Activated CD8-positive, alpha-beta memory T cell treated with anti-CD3 and anti-CD28 coated beads, Interleukin-2, amount 10 ng/mL, durations not matched to agents 7 days and 5 days (primary cell): ENCODE results near the gene TAC4. TPM values are rescaled to one million over a fixed set of nuclear protein-coding genes. Genes with fewer than 3 reads are reported as not detected.

Experiments used
- ATAC-seq: fragments of 150-1000 bp; cut with Tn5 transposase; one replicate; pipeline ENCODE4 v1.10.0; 2021; ENCODE audit warnings: moderate library complexity
- CTCF ChIA-PET: fragments of 350-600 bp; sonication (Branson Sonifier 250); formaldehyde crosslinking; loops from one replicate; lab custom pipeline; 2021; ENCODE audit warnings: antibody characterized with exemption; lab: Charles Lee
- DNase-seq: peaks from one replicate; pipeline ENCODE4 v3.0.0-alpha.2; 2020
- H3K27ac Mint-ChIP-seq: one replicate; pipeline ENCODE4 v1.8.0; 2021; ENCODE audit warnings: mild to moderate bottlenecking, mixed read lengths
- H3K27me3 Mint-ChIP-seq: one replicate; pipeline ENCODE4 v1.8.0; 2021; ENCODE audit warnings: mixed read lengths
- H3K36me3 Mint-ChIP-seq: one replicate; pipeline ENCODE4 v1.8.0; 2021; ENCODE audit warnings: mild to moderate bottlenecking, mixed read lengths
- H3K4me1 Mint-ChIP-seq: one replicate; pipeline ENCODE4 v1.8.0; 2021; ENCODE audit warnings: mixed read lengths
- H3K4me3 Mint-ChIP-seq: one replicate; pipeline ENCODE4 v1.8.0; 2021; ENCODE audit warnings: mild to moderate bottlenecking, moderate library complexity, mixed read lengths
- H3K9me3 Mint-ChIP-seq: one replicate; pipeline ENCODE4 v1.8.0; 2022; ENCODE audit warnings: low read depth, mixed read lengths
- total RNA-seq, 2 experiments: library from RNA; stranded (reverse); gene quantifications; one replicate each; pipeline ENCODE4 v1.2.3, GENCODE V29; 2021

The TAC4 gene, protein sequence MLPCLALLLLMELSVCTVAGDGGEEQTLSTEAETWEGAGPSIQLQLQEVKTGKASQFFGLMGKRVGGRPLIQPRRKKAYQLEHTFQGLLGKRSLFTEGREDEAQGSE
- total RNA-seq, result not detected

DNA sequence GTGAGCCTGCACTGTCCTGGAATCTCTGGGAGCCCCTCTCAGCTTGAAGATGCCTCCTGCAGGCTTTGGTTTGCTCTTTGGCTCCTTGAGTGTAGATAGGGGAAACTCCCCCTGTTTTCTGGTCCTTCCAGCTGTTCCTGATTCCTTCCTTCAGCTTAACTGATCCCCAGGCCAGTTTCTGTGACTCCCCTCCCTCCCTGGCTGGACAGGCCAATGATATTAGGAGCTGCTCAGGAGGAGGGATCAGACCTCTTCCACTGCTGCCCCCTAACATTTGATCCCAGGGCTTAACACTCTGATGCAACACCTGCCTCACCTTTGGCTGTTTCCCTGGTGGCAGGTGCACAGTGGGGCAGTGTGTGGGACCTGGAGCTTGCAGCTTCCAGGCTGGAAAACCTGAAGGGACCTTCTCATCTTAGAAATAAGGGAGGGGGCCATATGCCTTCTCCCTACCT lies at the start of gene TAC4:
Gene TAC4, minus strand, starts transcription at position 51 of the 455 bp plus-strand sequence. CDS start 52 bp downstream, outside the sequence.
- DNase-seq (no peak), ATAC-seq (no peak)
- H3K4me1 Mint-ChIP-seq, result peaks cover 22% of the 10 kb centered on the region
- H3K4me3 Mint-ChIP-seq, result no peak within 1 kb of the TSS
- no peak within 1 kb of the TSS for H3K27ac Mint-ChIP-seq
- peaks cover 11% of the 10 kb centered on the region for H3K27me3 Mint-ChIP-seq
- no peaks in the 10 kb centered on the region for H3K36me3 Mint-ChIP-seq
- CTCF ChIA-PET, result interaction anchor here (0.8 to 1.8 kb wide), 5 partner anchors 140 to 291 kb away, joined by 3 to 6 read pairs (median 3); partner anchors contain the start of gene SLC35B1
- no peaks in the 10 kb centered on the region for H3K9me3 Mint-ChIP-seq

DNA sequence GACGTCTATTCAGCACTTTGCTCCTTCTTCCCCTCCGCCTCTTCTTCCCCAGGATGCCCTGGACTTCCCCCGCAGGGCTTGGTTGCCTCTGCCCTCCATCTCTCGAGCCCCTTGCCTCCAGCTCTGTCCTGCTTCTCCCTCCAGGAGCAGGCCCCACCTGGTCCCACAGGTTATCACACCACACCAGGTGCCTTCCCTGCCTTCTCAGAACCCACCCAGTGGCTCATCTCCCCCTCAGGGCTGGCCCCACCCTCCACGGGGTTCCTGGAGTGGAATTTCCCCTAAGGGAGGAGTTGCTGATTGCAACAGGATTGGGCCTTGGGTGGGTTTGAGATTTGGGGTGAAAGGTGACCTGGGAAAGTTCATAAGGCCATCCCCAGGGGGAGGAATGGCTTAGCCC lies 49.0 kb upstream of the TAC4 start:
- Mint-ChIP-seq H3K9me3 (no peaks in the 10 kb centered on the region), H3K27me3 (peaks cover 70% of the 10 kb centered on the region), H3K4me3 (no peak overlapping the region), H3K27ac (no peak overlapping the region), H3K36me3 (no peaks in the 10 kb centered on the region), H3K4me1 (no peaks in the 10 kb centered on the region)
- ATAC-seq (no peak), DNase-seq (no peak)
- CTCF ChIA-PET, result interaction anchor here (0.6 to 3.3 kb wide), 2 partner anchors 101 to 257 kb away, joined by 3 to 33 read pairs; no protein-coding TSS in a partner anchor

DNA sequence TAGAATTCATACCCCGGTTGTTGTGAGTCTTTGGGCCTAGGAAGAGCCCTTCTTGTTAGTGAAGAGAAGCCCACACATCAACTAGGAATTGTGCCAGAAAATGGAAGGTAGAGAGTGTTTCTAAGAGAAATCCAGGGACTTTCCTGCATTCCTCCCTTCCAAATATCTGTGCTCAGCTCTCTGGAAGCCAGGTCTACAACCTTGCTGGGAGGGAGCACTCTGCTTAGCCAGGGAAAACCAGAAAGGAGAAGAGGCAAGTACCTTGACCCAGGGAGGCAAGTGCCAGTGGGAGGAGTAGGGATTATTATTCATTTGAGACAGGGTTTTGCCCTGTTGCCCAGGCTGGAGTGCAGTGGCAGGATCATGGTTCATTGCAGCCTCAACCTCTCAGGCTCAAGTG lies 48.4 kb upstream of the TAC4 start:
- CTCF ChIA-PET, result interaction anchor here (3.3 kb wide), 1 partner anchor 101 kb away, joined by 33 read pairs; no protein-coding TSS in a partner anchor
- Mint-ChIP-seq H3K4me1 (no peaks in the 10 kb centered on the region), H3K9me3 (no peaks in the 10 kb centered on the region), H3K27ac (no peak overlapping the region), H3K36me3 (no peaks in the 10 kb centered on the region), H3K27me3 (peaks cover 71% of the 10 kb centered on the region), H3K4me3 (no peak overlapping the region)
- DNase-seq, result no peak
- no peak for ATAC-seq

DNA sequence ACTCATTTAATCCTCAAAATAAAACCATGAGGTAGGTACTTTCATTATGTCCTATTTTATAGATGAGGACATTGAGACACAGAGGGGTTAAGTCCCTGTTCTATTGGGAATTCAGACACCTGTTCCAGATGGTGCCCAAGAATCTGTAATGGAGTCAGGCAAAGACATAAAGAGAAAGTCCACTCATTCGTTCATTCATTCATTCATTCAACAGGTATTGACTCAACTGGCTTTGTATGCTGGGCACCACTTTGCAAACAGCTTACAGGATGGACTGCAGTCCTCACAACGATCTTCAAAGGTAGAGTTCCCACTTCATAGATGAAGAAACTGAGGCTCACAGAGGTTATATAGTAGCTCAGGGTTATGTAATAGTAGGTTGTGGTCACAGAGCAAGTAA lies 47.9 kb upstream of the TAC4 start:
- Mint-ChIP-seq H3K36me3 (no peaks in the 10 kb centered on the region), H3K27me3 (peaks cover 71% of the 10 kb centered on the region), H3K27ac (no peak overlapping the region), H3K4me3 (no peak overlapping the region), H3K9me3 (no peaks in the 10 kb centered on the region), H3K4me1 (no peaks in the 10 kb centered on the region)
- ATAC-seq, result no peak
- CTCF ChIA-PET, result interaction anchor here (1.2 to 2.5 kb wide), 2 partner anchors 101 to 339 kb away, joined by 3 to 10 read pairs; no protein-coding TSS in a partner anchor
- no peak for DNase-seq

DNA sequence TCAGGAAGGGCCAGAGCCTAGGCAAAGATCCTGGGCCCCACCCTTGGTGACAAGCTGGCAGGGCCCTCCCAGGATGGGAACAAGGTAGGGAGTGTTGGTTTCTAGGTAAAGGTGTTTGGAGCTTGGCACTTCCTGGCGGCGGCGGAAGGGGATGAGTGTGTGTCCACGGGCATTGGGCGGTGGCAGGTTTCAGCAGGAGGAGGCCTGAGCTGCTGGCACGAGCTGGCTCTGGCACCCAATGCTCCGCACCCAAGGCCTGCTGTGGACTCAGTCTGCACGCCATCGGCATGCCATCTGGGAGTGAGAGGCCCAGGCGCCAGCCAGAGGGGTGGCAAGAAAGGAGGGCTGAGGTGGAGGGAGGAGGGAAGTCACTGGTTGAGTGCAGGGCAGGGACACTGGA lies 46.9 kb upstream of the TAC4 start:
- ATAC-seq, result no peak
- no peaks in the 10 kb centered on the region for H3K9me3 Mint-ChIP-seq
- no peak overlapping the region for H3K4me3 Mint-ChIP-seq
- no peak overlapping the region for H3K27ac Mint-ChIP-seq
- CTCF ChIA-PET, result interaction anchor here (0.7 to 2.5 kb wide), 3 partner anchors 94 to 338 kb away, joined by 3 to 10 read pairs (median 3); no protein-coding TSS in a partner anchor
- no peaks in the 10 kb centered on the region for H3K4me1 Mint-ChIP-seq
- H3K36me3 Mint-ChIP-seq, result no peaks in the 10 kb centered on the region
- DNase-seq, result no peak
- peaks cover 67% of the 10 kb centered on the region for H3K27me3 Mint-ChIP-seq

DNA sequence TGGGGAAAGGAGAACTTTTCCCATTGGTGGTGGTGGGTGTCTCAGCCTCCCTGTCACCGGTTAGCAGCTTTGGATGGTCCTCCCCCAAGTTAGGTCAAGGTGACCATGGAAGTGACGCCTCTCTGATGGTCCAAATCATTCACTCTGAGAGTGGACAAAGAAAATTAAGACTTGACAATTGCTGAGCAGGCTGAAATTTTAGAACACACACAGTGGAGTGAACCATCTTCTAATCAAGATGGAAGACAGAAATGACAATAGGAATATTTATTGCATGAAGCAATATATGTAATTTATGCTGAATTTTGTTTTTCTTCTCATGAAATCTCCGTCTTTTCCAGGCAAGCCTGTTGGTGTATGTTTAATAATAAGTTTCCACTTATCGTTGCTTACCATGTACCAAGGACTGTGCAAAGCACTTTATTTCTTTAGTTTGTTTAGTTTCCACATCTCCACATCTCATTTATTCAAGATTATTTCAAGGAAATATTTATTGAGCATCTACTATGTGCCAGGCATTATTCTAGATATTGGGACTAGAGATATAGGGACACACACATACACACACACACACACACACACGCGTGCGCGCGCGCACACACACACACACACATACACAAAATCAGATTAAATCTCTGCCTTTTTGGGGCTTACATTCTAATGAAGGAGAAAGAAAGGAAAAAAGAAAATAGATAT lies 44.0 kb upstream of the TAC4 start:
- ATAC-seq (no peak), DNase-seq (no peak)
- Mint-ChIP-seq H3K27ac (no peak overlapping the region), H3K36me3 (no peaks in the 10 kb centered on the region), H3K4me3 (no peak overlapping the region), H3K27me3 (peaks cover 65% of the 10 kb centered on the region), H3K4me1 (no peaks in the 10 kb centered on the region), H3K9me3 (no peaks in the 10 kb centered on the region)
- CTCF ChIA-PET, result interaction anchor here (0.9 to 1.1 kb wide), 2 partner anchors 12 to 106 kb away, joined by 3 to 4 read pairs; no protein-coding TSS in a partner anchor

DNA sequence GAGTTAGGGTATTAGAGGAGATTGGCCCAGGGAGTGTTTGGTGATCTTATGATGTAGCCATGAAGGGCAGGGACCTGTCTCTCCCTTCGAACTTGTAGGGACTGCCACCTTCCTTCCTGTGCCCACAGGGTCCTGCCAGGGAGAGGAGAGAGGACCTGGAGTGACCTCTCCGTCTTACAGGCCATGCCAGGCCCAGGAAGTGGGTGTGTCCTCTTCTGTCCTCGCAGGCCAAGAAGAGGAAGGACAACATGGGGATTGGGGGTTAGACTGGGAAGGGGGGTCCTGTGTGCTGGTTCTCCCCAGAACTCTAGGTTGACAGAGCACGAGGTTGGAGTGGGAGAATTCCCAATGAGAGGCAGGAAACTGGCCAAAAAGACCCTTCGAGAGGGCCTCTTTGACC lies 43.4 kb upstream of the TAC4 start:
- Mint-ChIP-seq H3K4me3 (no peak overlapping the region), H3K27me3 (peaks cover 69% of the 10 kb centered on the region), H3K9me3 (no peaks in the 10 kb centered on the region), H3K4me1 (no peaks in the 10 kb centered on the region), H3K27ac (no peak overlapping the region), H3K36me3 (no peaks in the 10 kb centered on the region)
- CTCF ChIA-PET, result interaction anchor here (0.9 to 1.1 kb wide), 2 partner anchors 11 to 107 kb away, joined by 3 to 4 read pairs; no protein-coding TSS in a partner anchor
- no peak for ATAC-seq
- no peak for DNase-seq

DNA sequence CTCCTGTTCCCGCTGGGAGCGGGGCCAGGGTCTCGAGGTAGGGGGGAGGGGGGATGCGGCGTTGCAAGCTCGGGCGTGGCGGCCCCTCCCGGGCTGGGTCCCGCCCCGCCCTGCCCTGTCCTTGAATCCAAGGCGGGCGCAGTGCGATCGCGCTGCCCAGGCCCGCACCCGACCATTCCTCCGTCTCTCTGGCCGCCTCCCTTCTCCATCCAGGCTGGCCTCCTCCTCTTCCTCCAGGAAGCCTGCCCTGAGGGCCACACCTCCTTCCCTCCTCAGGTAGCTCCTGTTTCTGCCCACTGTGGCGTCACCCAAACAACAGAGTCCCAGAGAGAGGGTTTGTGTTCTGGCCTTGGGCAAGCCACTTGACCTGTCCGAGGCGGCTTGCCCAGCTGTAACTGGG lies 43.0 kb upstream of the TAC4 start:
- H3K27ac Mint-ChIP-seq, result no peak overlapping the region
- no peak for ATAC-seq
- H3K9me3 Mint-ChIP-seq, result no peaks in the 10 kb centered on the region
- CTCF ChIA-PET, result interaction anchor here (0.9 to 1.1 kb wide), 2 partner anchors 11 to 107 kb away, joined by 3 to 4 read pairs; no protein-coding TSS in a partner anchor
- H3K36me3 Mint-ChIP-seq, result no peaks in the 10 kb centered on the region
- no peak for DNase-seq
- no peak overlapping the region for H3K4me3 Mint-ChIP-seq
- H3K27me3 Mint-ChIP-seq, result peaks cover 65% of the 10 kb centered on the region
- no peaks in the 10 kb centered on the region for H3K4me1 Mint-ChIP-seq

DNA sequence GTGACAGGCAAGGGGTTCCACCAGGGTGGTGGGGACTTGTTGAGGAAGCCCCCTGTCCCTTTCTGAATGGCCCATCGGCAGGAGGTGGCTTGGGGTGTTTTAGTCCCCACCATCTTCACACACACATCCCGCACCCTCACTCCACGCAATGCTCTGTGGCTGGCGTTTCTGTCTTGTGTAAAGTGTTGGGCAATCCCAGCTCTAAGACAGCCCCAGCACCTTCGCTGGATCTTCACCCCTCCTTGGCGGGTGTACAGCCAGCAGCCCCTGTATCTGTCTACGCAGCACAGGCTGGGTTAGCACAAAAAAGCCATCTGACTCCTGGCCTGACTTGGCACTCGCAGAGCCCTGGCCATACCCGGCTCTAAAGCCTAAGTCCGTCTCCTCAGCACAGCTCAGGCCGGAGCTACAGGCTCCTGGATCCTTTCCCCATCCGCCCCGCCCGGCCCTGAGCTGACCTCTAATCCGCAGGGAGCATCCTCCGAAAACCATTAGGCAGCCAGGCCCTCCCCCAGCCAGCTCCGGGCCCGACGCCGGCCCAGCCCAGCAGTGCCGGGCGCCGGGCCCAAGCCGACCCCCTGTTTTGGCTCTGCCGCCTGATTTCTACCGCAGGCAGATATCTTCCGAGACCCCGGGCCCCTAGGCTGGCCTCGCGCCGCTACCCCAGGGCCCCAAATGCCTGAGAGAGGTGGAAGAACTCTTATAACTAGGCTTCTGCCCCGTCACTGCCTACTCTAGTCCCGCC lies 42.4 kb upstream of the TAC4 start:
- Mint-ChIP-seq H3K4me1 (no peaks in the 10 kb centered on the region), H3K27ac (no peak overlapping the region), H3K27me3 (peaks cover 65% of the 10 kb centered on the region), H3K36me3 (no peaks in the 10 kb centered on the region), H3K4me3 (no peak overlapping the region), H3K9me3 (no peaks in the 10 kb centered on the region)
- ATAC-seq, result no peak
- no peak for DNase-seq
- CTCF ChIA-PET, result interaction anchor here (1.0 to 1.1 kb wide), 2 partner anchors 108 kb away, joined by 3 to 4 read pairs; no protein-coding TSS in a partner anchor

DNA sequence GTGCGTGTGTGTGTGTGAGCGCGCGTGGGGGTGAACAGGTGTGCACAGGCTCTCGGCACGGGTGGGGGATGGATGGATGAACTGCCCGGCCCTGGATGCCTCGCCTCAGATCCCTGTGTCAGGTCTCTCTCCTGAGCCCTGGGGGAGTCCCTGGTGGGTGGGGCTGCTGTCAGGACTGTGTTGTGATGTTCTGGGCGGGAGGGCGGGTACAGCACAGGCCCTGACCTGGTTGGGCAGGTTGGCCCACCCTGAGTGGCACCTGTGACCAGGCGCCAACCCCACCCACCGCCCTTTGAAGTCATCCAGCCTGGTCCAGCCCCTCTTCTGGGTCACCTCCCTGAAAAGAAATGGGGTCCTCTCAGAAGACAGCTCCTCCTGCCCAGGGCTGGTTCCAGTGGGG lies 41.6 kb upstream of the TAC4 start:
- ATAC-seq (no peak), DNase-seq (no peak)
- no peaks in the 10 kb centered on the region for H3K9me3 Mint-ChIP-seq
- no peaks in the 10 kb centered on the region for H3K4me1 Mint-ChIP-seq
- no peaks in the 10 kb centered on the region for H3K36me3 Mint-ChIP-seq
- H3K27ac Mint-ChIP-seq, result no peak overlapping the region
- peaks cover 61% of the 10 kb centered on the region for H3K27me3 Mint-ChIP-seq
- CTCF ChIA-PET, result interaction anchor here (1.0 kb wide), 2 partner anchors 9 to 109 kb away, joined by 3 to 4 read pairs; no protein-coding TSS in a partner anchor
- no peak overlapping the region for H3K4me3 Mint-ChIP-seq

DNA sequence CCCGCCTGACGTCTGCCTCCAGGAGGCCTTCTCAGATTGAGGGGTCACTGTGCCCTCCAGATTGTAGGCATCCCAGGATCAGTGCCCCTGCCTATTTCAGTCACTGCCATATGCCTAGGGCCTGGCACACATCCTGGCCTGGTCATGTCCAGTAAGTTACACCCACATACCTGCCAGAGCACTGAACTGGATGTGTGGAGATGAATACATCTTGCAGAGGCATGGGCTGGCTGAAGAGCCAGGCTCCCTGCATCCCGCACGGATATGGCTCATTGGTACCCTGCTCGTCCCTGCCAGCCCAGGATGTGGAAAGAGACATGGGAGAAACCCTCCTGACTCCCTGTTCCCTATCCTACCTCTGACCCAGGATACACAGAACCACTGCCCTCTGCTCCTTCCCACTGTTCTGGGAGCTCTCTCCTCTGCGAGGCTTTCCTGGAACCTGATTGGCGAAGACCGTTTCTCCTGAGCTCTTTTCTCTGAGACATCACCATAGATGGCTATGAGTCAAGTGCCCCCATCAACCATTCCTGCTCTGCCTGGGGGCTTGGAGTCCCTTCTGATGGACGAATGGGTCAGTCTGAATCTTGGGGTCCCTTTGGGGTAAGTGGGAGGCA lies 40.0 kb upstream of the TAC4 start:
- DNase-seq, result no peak
- H3K9me3 Mint-ChIP-seq, result no peaks in the 10 kb centered on the region
- no peak overlapping the region for H3K27ac Mint-ChIP-seq
- H3K36me3 Mint-ChIP-seq, result no peaks in the 10 kb centered on the region
- CTCF ChIA-PET, result interaction anchor here (1.1 kb wide), 1 partner anchor 11 kb away, joined by 5 read pairs; no protein-coding TSS in a partner anchor
- peaks cover 52% of the 10 kb centered on the region for H3K27me3 Mint-ChIP-seq
- no peak for ATAC-seq
- no peaks in the 10 kb centered on the region for H3K4me1 Mint-ChIP-seq
- H3K4me3 Mint-ChIP-seq, result no peak overlapping the region

DNA sequence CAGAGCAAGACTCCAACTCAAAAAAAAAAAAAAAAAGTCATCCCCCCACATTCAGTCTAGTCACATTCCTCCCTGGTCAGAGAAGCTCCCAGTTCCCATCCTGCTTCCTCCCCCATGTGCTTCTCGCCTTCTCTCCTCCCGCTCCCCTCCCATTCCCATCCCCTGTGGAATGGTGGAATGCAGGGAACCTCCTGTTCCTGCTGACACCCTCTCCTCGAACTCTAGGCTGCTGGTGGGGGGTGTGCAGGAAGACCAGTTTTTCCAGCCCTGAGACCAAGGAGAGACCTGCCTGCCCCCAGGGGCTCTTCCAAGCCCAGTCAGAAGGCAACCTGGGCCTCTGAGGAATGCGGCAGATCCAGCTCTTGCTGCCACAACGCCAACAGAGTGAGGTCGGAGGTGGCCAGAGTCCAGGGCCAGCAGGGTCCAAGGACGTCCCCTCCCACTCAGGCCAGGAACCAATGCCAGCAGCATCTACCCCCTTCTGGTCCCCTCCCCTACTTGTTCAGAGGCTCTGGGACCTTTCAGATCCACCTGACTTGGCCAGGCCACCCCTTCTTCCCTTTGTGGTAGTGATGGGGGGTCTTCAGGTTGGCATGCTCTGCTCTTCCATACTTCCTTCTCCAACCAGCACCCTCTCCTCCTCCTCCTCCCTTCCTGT lies 39.3 kb upstream of the TAC4 start:
- H3K4me3 Mint-ChIP-seq, result no peak overlapping the region
- CTCF ChIA-PET, result interaction anchor here (1.0 to 1.6 kb wide), 2 partner anchors 26 to 109 kb away, joined by 3 to 8 read pairs; no protein-coding TSS in a partner anchor

More for the DNA sequence above, 39.3 kb upstream of the TAC4 start:
- H3K4me1 Mint-ChIP-seq, result no peaks in the 10 kb centered on the region
- DNase-seq (no peak), ATAC-seq (no peak)
- no peaks in the 10 kb centered on the region for H3K9me3 Mint-ChIP-seq
- H3K36me3 Mint-ChIP-seq, result no peaks in the 10 kb centered on the region
- no peak overlapping the region for H3K27ac Mint-ChIP-seq
- H3K27me3 Mint-ChIP-seq, result peaks cover 52% of the 10 kb centered on the region
